ENCODE data around the gene AGAP5.
"Not testable (repeated sequence)": the region's sequence is repeated elsewhere in the genome, so short reads cannot be mapped to it uniquely, and the experiment has no call there.

Gene AGAP5

GRCh38 chr10:73713912-73714311 lies 16.0 kb upstream of the AGAP5 start:
- DNase-seq, result not testable (repeated sequence)

GRCh38 chr10:73711683-73712082 lies 13.8 kb upstream of the AGAP5 start:
- DNase-seq, result not testable (repeated sequence)

- DNase-seq, result not testable (repeated sequence)
Observed at GRCh38 chr10:73708122-73708521, 10.2 kb upstream of the AGAP5 start.

GRCh38 chr10:73707628-73708027 lies 9.7 kb upstream of the AGAP5 start:
- DNase-seq, result not testable (repeated sequence)

GRCh38 chr10:73706488-73706887 lies 8.6 kb upstream of the AGAP5 start:
- not testable (repeated sequence) for DNase-seq

DNA sequence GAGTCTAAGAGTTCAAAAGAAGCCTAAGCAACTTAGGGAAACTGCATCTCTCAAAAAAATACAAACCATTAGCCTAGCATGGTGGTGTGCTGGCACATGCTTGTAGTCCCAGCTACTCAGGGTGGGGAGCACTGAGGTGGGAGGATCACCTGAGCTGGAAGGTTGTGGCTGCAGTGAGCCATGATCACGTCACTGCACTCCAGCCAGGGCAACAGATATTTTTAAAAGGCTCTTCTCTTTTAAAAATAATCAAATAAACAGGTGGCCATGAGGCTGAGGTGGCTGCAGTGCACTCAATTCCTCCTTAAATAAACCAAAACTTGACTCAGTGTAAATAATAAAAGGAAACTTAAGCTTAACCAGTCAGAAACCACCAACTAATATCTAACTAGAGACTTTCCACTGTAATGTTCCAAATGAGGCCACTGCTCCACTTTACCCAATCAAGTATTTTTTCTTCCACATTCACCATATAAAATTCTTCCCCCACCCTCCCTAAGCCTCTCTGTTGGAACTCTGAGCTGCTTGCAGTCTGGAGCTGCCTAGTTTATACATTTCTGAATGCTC lies 7.7 kb upstream of the AGAP5 start:
- not testable (repeated sequence) for DNase-seq

DNA sequence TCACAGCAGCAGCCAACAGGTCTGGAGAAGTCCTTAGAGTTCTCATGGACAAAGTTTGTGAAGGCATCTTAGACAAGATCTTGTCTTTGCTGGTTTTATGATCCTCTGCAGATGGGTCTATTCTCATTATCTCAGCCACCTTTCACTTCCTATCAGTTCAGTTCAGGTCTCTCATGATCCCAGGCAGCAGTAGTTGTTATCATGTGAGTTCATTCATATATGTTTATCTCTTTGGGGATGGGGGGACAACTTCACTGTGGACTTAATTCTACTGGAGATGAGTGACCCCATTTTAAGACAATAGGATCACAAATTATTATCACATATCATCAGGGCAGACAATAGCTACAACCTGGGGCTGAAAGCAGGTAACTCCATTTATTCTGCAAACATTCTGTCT lies 6.0 kb upstream of the AGAP5 start:
- not testable (repeated sequence) for DNase-seq

DNA sequence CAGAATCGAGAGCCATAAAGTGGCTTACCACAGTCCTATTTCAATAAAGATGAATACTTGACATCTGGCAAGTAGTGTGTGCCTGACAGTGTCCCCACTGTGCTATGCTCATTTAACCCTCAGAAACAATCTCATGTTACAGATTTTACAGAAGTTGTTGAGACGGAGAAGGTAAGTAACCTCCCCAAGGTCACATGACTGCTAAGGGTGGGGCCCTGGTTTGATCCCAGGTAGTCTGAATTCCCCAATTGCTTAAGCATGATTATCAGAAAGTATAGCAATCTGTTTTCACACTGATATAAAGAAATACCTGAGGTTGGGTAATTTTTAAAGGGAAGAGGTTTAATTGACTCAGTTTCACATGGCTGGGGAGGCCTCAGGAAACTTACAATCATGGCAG lies 910 bp upstream of the AGAP5 start:
- not testable (repeated sequence) for DNase-seq

- not testable (repeated sequence) for DNase-seq
Observed at GRCh38 chr10:73695302-73695701, 2.6 kb downstream of the AGAP5 start.

DNA sequence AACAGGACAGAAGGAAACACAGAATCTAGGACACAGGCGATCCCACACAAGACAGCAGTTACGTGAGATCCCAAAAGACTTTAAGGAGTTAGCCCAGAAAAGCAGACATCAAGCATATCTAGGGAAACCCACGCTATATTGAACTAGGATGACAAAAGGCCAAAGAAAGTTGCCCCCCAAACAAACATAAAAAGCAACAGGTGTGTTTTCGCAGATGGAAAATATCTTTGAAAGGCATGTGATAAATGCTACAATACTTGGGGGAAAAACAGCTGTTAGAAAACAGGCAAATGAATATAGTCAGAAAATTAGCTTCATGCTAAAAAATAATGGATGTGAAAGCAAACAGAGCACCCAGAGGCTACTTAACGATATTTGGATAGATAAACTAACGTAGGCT lies 7.2 kb downstream of the AGAP5 start:
- not testable (repeated sequence) for DNase-seq

- DNase-seq, result not testable (repeated sequence)
Observed at GRCh38 chr10:73689596-73689995, 8.3 kb downstream of the AGAP5 start.

DNA sequence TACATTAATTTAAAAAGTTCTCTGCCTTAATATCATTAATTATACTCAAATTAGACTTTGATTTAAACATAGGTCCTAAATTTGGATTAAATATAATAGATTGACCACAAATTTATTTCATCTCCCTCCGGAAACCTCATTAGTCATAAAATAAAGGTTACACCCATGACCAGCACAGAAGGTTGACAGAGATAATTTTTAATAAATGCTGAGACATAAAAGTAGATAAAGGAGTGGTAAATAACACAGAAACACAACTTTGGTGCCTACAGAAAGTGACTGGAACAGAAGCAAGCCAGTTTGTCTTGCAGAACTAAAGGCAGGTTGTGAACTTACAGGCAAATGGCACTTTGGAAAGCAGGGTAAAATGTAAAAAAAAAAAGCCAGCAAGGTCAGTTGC lies 10.3 kb downstream of the AGAP5 start:
- not testable (repeated sequence) for DNase-seq

GRCh38 chr10:73674546-73674945 lies 23.4 kb downstream of the AGAP5 start:
- DNase-seq, result not testable (repeated sequence)

DNA sequence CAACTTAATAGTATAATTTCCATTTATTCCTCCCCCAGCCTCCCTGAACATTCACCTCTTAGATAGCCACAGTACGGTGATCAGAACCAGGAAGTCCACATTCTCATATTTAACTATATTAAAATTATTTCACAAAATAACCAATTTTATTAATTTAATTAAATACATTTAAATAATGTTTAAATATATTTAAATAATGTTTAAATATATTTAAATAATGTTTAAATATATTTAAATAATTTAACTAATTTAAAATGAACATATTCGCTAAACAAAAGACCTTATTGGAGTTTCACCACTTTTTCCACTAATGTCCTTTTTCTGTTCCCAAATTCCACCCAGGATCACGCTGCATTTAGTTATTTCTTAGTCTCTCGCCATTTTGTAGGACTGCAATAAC lies 29.5 kb downstream of the AGAP5 start:
- not testable (repeated sequence) for DNase-seq

DNA sequence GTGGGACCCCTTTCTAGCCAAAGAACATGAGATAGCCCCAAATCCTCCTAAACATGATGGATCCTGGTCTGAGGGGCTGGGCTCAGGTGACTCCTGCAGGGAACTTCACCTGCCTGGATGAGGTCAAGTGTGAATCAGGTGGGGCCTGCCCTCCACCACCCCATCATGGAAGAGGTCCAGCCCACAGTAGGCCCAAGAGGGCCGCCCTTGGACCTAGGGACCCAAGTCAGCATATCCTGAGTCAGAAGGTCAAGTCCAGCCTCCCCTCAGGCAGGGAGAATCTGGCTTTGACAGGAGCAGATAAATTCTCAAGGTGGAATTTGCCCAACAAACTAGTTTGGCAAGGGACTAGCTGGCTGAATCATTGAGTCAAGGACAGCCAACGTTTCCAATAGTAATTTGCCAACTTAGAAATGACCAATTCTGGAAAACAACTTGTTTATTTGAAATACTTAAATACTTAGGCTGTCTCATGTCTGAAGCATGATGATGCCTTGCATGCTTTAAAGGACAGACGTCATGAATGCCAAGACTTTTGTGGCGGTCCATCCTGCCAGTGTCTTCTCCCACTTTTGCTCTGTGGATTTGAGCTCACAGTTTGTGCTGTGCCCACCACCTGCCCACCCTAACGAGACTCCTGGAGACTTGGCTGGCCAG lies 31.6 kb downstream of the AGAP5 start:
- not testable (repeated sequence) for DNase-seq

DNA sequence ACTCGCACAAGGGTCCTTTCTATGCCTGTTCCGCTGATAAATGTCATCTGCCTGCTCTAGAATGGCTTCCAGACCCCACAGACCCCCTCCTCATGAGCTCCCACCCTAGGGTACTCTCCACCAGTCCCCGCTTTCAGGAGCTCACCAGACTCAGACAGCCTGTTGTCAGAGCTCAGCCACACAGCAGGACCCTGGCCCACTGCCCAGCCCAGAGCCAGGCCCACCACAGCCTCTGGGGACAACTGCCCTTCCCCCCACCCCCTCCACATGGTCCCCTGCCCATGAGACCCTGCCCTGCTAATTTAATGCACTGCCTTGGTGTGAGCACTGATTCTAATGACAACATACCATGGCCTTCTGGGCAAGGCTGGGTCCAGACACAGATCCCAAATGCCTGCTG lies 32.3 kb downstream of the AGAP5 start:
- not testable (repeated sequence) for DNase-seq

- not testable (repeated sequence) for DNase-seq
Observed at GRCh38 chr10:73664156-73665040, 33.5 kb downstream of the AGAP5 start.

DNA sequence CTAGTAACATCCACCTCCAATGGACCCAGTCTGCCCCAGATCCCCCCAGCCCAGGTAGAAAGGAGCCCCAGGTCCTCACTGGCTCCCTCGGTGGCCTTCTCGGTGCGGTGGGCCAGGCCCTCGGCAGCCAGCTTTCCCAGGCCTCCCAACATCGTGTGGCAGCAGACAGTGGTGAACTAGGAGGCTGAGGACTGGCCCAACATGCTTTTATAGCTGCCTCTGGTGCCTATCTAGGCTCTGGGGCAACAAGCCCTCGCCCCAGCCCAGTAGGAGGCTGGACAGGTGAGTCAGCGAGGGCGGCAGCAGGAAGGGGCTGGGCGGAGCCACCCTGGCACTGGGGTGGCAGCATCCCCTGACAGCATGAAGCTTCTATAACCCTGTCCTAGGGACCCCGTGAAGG lies 34.3 kb downstream of the AGAP5 start:
- not testable (repeated sequence) for DNase-seq

DNA sequence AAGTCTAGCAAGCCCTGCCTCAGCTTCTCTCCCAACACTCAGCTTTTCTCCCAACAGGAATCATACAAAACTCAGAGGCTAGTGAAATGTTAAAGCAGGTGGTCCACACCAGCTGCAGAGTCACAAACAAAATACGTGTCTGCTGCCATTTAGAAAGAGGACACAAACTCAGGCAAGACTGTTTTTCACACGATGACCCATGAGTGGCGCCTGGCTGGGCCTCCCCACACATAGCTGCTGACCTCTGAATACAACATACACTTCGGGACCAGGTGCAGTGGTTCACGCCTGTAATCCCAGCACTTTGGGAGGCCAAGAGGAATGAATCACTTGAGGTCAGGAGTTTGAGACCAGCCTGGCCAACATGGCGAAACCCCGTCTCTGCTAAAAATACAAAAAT lies 35.2 kb downstream of the AGAP5 start:
- not testable (repeated sequence) for DNase-seq

- no peak for DNase-seq
Observed at GRCh38 chr10:73655990-73656298, 42.0 kb downstream of the AGAP5 start, which contains the start of gene SYNPO2L. TSS of gene SYNPO2L (minus strand) at chr10:73656029. CDS start at chr10:73655922, 107 bp downstream.

DNA sequence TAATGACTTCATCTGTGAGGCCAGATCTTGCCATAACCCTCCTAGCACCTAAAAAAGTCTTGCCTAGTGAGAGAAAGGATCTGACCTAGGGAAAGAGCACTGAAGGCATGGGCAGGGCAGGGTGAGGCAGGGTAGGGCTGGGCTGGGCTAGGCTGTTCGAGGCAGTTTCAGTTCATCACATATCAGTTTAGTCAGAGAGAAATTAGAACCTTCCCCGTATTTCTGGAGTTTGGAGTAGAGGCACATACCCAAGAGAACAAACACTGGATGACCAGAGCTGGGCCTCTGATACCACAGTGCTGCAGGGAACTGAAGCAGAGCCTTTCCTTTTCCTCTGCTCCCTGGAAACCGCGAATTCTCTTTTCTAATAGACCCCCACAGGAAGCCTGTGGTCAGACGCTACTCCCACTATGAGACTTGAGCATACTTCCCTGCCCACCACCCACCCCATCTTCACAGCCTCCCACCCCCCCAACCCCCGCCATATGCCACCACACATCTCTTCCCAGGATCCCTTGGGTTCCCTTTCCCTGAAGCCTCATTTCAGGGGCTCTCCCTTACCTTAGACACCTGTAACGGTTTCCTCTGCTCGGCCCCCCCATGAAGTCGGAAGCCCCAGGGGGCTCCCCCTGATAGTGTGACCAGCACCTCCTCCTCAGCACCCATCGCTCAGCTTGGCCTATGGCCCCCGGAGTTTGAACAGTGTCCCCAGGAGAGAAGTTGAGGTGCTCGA lies 42.5 kb downstream of the AGAP5 start:
- DNase-seq, result no peak

GRCh38 chr10:73653701-73654100 lies 44.2 kb downstream of the AGAP5 start:
- no peak for DNase-seq

GRCh38 chr10:73653195-73653594 lies 44.7 kb downstream of the AGAP5 start:
- no peak for DNase-seq

Data from NCI-H1092 (cell line).